Panc1 (cell line): ENCODE results near the gene UBALD2. TPM values are rescaled to one million over a fixed set of nuclear protein-coding genes. Genes with fewer than 3 reads are reported as not detected.

ENCODE experiments used
- ATAC-seq: fragments of 200-7000 bp; cut with Tn5 transposase; 2 replicates; pipeline ENCODE4 v1.9.1; 2020; ENCODE audit warnings: mild to moderate bottlenecking, moderate library complexity
- BruUV-seq: library from RNA; stranded (reverse); fragments of 400-500 nt; replicated peaks from 2 replicates; lab custom pipeline; 2021; lab: Mats Ljungman, UMichigan
- CTCF ChIA-PET: fragments of 300-600 bp; sonication (Branson Sonifier 250); formaldehyde crosslinking; loops from one replicate; lab custom pipeline; 2022; ENCODE audit warnings: antibody characterized with exemption; lab: Charles Lee
- POLR2A ChIA-PET: fragments of 300-600 bp; sonication (Branson Sonifier 250); formaldehyde crosslinking; loops from one replicate; lab custom pipeline; 2022; ENCODE audit warnings: antibody characterized with exemption; lab: Charles Lee
- DNase-seq: peaks from one replicate; pipeline ENCODE4 v3.0.0-alpha.2; 2010; ENCODE audit warnings: low read depth, low spot score
- H3K27ac ChIP-seq: 2 replicates; pipeline ENCODE4 v1.5.1; 2011; ENCODE audit warnings: mild to moderate bottlenecking, low read length, inconsistent platforms
- H3K27me3 ChIP-seq: fragments of 200-500 bp; sonication (Bioruptor generic); 2 replicates; pipeline ENCODE4 v1.6.0; 2014; ENCODE audit warnings: low read length, inconsistent platforms; ENCODE audit not compliant: control insufficient read depth, insufficient read depth
- H3K36me3 ChIP-seq: fragments of 200-500 bp; sonication (Bioruptor generic); 2 replicates; pipeline ENCODE4 v1.5.1; 2014; ENCODE audit warnings: inconsistent platforms, mild to moderate bottlenecking, low read length, moderate library complexity; ENCODE audit not compliant: control insufficient read depth, insufficient read depth
- H3K4me1 ChIP-seq: 2 replicates; pipeline ENCODE4 v1.5.1; 2011; ENCODE audit warnings: inconsistent platforms, mild to moderate bottlenecking, low read length, moderate library complexity; ENCODE audit not compliant: control insufficient read depth, insufficient read depth
- H3K4me3 ChIP-seq, 2 experiments: 2 replicates each; pipeline ENCODE4 v1.5.1; 2011 to 2012; ENCODE audit warnings: low read depth in 2 of 2, low read length in 2 of 2, mild to moderate bottlenecking in 2 of 2, inconsistent platforms in 1 of 2, moderate library complexity in 1 of 2
- H3K9me3 ChIP-seq: fragments of 200-500 bp; sonication (Bioruptor generic); 2 replicates; pipeline ENCODE4 v1.5.1; 2014; ENCODE audit warnings: low read depth, mild to moderate bottlenecking, inconsistent platforms, low read length, moderate library complexity; ENCODE audit not compliant: control insufficient read depth, insufficient read depth
- POLR2AphosphoS5 ChIP-seq: IDR thresholded peaks from 2 replicates; pipeline ENCODE4 v1.6.1; 2012; ENCODE audit warnings: mild to moderate bottlenecking, low read depth, low read length, moderate library complexity
- SIN3A ChIP-seq: IDR thresholded peaks from 2 replicates; pipeline ENCODE4 v1.6.1; 2012; ENCODE audit warnings: low read depth, mild to moderate bottlenecking, low read length, moderate library complexity, borderline replicate concordance; ENCODE audit not compliant: insufficient read depth
- TCF7L2 ChIP-seq: IDR thresholded peaks from 2 replicates; pipeline ENCODE4 v1.6.1; 2011; ENCODE audit warnings: mild to moderate bottlenecking, low read depth, low read length, inconsistent platforms
- in situ Hi-C: cut with HindIII; loops from 2 replicates; pipeline ENCODE4 v1.10.0; 2016; ENCODE audit warnings: low sequenced_read_pairs, low pct_unique_long_range_greater_than_20kb
- intact Hi-C: fragments of 100-400 bp; cut with micrococcal nuclease; formaldehyde crosslinking; loops from one replicate; pipeline ENCODE4 v1.10.0; 2022; ENCODE audit not compliant: unreplicated experiment
- total RNA-seq: library from RNA; stranded (reverse); gene quantifications from one replicate; pipeline ENCODE4 v1.2.1, GENCODE V29; 2021; ENCODE audit not compliant: unreplicated experiment
- TF ChIP-seq, protein P1 (sequence below): fragments of 450-650 bp; IDR thresholded peaks from 2 replicates; pipeline ENCODE4 v1.5.1; 2017; ENCODE audit warnings: mild to moderate bottlenecking
- TF ChIP-seq, protein P2 (sequence below), 2 experiments: IDR thresholded peaks; 2 replicates each; pipeline ENCODE4 v1.6.1; 2011 to 2012; ENCODE audit warnings: low read depth in 2 of 2, control low read depth in 1 of 2, low read length in 1 of 2, mild to moderate bottlenecking in 1 of 2, moderate library complexity in 1 of 2; ENCODE audit not compliant: insufficient read depth in 1 of 2

UBALD2 gene
- total RNA-seq, 1 experiment from 2014 or later: 30.0 TPM

DNA sequence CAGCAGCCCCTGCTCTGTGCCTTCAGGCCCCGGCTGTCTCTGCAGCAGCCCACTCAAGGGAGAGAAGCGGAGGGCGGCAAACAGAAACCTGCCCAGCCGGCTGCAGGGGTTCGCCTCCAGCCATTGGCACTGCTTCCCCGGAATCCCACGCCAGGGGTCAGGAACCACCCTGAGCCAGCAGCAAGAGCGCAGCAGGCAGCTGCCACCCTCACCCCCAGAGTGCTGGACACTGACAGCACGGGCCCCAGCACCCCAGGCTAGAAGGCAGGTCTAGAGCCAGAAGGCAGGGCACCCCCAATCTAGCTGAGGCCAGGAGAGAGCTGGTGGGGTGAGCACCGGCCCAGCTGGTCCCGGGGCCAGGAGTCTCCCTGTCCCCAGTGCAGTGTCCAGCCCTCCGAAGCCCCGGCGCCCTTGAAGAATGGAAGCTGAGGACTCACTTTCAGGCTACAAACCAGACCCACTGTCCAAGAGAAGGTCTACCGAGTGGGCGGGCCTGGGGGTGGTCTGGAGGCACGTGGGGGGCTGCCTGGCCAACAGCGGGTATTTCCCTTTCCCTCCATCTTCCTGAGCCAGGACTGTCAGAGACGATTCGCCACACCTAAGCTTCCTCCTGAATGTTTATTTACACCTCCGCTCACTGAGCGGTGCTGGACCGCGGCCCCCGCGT lies 8.4 kb downstream of the UBALD2 start:
- in situ Hi-C loops (no loop called here), intact Hi-C loops (no loop called here)
- CTCF ChIA-PET: interaction anchor here (0.6 kb wide), 2 partner anchors 46 to 293 kb away, joined by 5 to 11 read pairs; no protein-coding TSS in a partner anchor
- DNase-seq (no peak), ATAC-seq (no peak)
- Histone ChIP-seq H3K36me3 (no peaks in the 10 kb centered on the region), H3K9me3 (no peaks in the 10 kb centered on the region), H3K27ac (no peak overlapping the region), H3K27me3 (no peaks in the 10 kb centered on the region), H3K4me3 (no peak overlapping the region), H3K4me1 (peaks cover 28% of the 10 kb centered on the region)
- BruUV-seq: no TSS peak
- POLR2A ChIA-PET: no interaction called here
- TF ChIP-seq, protein P1, sequence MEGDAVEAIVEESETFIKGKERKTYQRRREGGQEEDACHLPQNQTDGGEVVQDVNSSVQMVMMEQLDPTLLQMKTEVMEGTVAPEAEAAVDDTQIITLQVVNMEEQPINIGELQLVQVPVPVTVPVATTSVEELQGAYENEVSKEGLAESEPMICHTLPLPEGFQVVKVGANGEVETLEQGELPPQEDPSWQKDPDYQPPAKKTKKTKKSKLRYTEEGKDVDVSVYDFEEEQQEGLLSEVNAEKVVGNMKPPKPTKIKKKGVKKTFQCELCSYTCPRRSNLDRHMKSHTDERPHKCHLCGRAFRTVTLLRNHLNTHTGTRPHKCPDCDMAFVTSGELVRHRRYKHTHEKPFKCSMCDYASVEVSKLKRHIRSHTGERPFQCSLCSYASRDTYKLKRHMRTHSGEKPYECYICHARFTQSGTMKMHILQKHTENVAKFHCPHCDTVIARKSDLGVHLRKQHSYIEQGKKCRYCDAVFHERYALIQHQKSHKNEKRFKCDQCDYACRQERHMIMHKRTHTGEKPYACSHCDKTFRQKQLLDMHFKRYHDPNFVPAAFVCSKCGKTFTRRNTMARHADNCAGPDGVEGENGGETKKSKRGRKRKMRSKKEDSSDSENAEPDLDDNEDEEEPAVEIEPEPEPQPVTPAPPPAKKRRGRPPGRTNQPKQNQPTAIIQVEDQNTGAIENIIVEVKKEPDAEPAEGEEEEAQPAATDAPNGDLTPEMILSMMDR: no peak
- TF ChIP-seq SIN3A (no peak), POLR2AphosphoS5 (no peak)
- TF ChIP-seq, protein P2, sequence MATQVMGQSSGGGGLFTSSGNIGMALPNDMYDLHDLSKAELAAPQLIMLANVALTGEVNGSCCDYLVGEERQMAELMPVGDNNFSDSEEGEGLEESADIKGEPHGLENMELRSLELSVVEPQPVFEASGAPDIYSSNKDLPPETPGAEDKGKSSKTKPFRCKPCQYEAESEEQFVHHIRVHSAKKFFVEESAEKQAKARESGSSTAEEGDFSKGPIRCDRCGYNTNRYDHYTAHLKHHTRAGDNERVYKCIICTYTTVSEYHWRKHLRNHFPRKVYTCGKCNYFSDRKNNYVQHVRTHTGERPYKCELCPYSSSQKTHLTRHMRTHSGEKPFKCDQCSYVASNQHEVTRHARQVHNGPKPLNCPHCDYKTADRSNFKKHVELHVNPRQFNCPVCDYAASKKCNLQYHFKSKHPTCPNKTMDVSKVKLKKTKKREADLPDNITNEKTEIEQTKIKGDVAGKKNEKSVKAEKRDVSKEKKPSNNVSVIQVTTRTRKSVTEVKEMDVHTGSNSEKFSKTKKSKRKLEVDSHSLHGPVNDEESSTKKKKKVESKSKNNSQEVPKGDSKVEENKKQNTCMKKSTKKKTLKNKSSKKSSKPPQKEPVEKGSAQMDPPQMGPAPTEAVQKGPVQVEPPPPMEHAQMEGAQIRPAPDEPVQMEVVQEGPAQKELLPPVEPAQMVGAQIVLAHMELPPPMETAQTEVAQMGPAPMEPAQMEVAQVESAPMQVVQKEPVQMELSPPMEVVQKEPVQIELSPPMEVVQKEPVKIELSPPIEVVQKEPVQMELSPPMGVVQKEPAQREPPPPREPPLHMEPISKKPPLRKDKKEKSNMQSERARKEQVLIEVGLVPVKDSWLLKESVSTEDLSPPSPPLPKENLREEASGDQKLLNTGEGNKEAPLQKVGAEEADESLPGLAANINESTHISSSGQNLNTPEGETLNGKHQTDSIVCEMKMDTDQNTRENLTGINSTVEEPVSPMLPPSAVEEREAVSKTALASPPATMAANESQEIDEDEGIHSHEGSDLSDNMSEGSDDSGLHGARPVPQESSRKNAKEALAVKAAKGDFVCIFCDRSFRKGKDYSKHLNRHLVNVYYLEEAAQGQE (IDR thresholded peaks at IDR 0.05; ENCODE audit: insufficient read depth in 1 of 2, low read depth in 2 of 2, low read length in 1 of 2): no peak

- no peak for DNase-seq
- POLR2A ChIA-PET: interaction anchor here (0.5 kb wide), 1 partner anchor 78 kb away, joined by 5 read pairs; no protein-coding TSS in a partner anchor
These were observed 9.2 kb downstream of the UBALD2 start for GRCh38 chr17:76274112-76274956.

More at GRCh38 chr17:76274112-76274956, 9.2 kb downstream of the UBALD2 start:
- BruUV-seq: no TSS peak
- TF ChIP-seq TCF7L2 (no peak; the same call in 1 of the 2 replicates), POLR2AphosphoS5 (no peak), SIN3A (no peak)
- TF ChIP-seq, protein P1: no peak
- TF ChIP-seq, protein P2 (IDR thresholded peaks at IDR 0.05; ENCODE audit: insufficient read depth in 1 of 2, low read depth in 2 of 2, low read length in 1 of 2): no peak
- no peak overlapping the region for H3K4me3 ChIP-seq
- no peaks in the 10 kb centered on the region for H3K27me3 ChIP-seq
- H3K27ac ChIP-seq: peak overlapping the region; percentile 39; the same call in 1 of the 2 replicates
- in situ Hi-C loops (no loop called here), intact Hi-C loops (no loop called here)
- no peaks in the 10 kb centered on the region for H3K36me3 ChIP-seq
- no peaks in the 10 kb centered on the region for H3K9me3 ChIP-seq
- no peak for ATAC-seq
- CTCF ChIA-PET: interaction anchor here (0.6 kb wide), 3 partner anchors 46 to 294 kb away, joined by 4 to 11 read pairs (median 5); no protein-coding TSS in a partner anchor
- H3K4me1 ChIP-seq: peaks cover 22% of the 10 kb centered on the region
